HEK293 (cell line): ENCODE results near the gene RETREG3.
A peak's percentile ranks its signal among the peaks of the same experiment; 100 is the strongest.

Experiments
- BCL11A ChIP-seq: fragments of 450-650 bp; formaldehyde crosslinking; IDR thresholded peaks from 2 replicates; pipeline ENCODE4 v1.5.1; 2016; ENCODE audit warnings: low read depth, missing biosample characterization, missing genetic modification characterization
- CTCF ChIP-seq: fragments of 450-650 bp; formaldehyde crosslinking; IDR thresholded peaks from 2 replicates; pipeline ENCODE4 v1.5.1; 2016; ENCODE audit warnings: missing biosample characterization, missing genetic modification characterization
- ELK4 ChIP-seq: IDR thresholded peaks from 2 replicates; pipeline ENCODE4 v1.6.1; 2011; ENCODE audit warnings: mild to moderate bottlenecking, low read depth, low read length, borderline replicate concordance
- KLF16 ChIP-seq: fragments of 450-650 bp; formaldehyde crosslinking; IDR thresholded peaks from 2 replicates; pipeline ENCODE4 v1.5.1; 2017; ENCODE audit warnings: missing biosample characterization, missing genetic modification characterization
- KLF7 ChIP-seq: fragments of 450-650 bp; formaldehyde crosslinking; IDR thresholded peaks from 2 replicates; pipeline ENCODE4 v1.5.1; 2016; ENCODE audit warnings: missing biosample characterization, missing genetic modification characterization, borderline replicate concordance
- MEIS1 ChIP-seq: sonication (generic); formaldehyde crosslinking; IDR thresholded peaks from 2 replicates; pipeline ENCODE4 v1.8.1; 2022; ENCODE audit warnings: missing genetic modification reagents, mild to moderate bottlenecking, borderline replicate concordance
- OSR2 ChIP-seq: fragments of 450-650 bp; formaldehyde crosslinking; IDR thresholded peaks from 2 replicates; pipeline ENCODE4 v1.5.1; 2016; ENCODE audit warnings: missing biosample characterization, missing genetic modification characterization
- PRDM6 ChIP-seq: fragments of 450-650 bp; formaldehyde crosslinking; IDR thresholded peaks from 2 replicates; pipeline ENCODE4 v1.5.1; 2017; ENCODE audit warnings: missing biosample characterization, missing genetic modification characterization
- SP3 ChIP-seq: fragments of 450-650 bp; formaldehyde crosslinking; IDR thresholded peaks from 2 replicates; pipeline ENCODE4 v1.5.1; 2016; ENCODE audit warnings: missing biosample characterization, missing genetic modification characterization
- ZBTB26 ChIP-seq: fragments of 450-650 bp; formaldehyde crosslinking; optimal IDR thresholded peaks from 2 replicates; pipeline ENCODE3; 2016; ENCODE audit warnings: missing biosample characterization, mild to moderate bottlenecking, missing genetic modification characterization
- ZEB2 ChIP-seq: fragments of 450-650 bp; formaldehyde crosslinking; IDR thresholded peaks from 2 replicates; pipeline ENCODE4 v1.5.1; 2016; ENCODE audit warnings: missing biosample characterization, missing genetic modification characterization
- ZIC2 ChIP-seq: fragments of 450-650 bp; formaldehyde crosslinking; IDR thresholded peaks from 2 replicates; pipeline ENCODE4 v1.5.1; 2016; ENCODE audit warnings: missing biosample characterization, missing genetic modification characterization
- ZNF114 ChIP-seq: fragments of 450-650 bp; formaldehyde crosslinking; IDR thresholded peaks from 2 replicates; pipeline ENCODE4 v1.5.0; 2017; ENCODE audit warnings: missing biosample characterization, missing genetic modification characterization
- ZNF157 ChIP-seq: fragments of 450-650 bp; formaldehyde crosslinking; IDR thresholded peaks from 2 replicates; pipeline ENCODE4 v1.5.1; 2016; ENCODE audit warnings: missing biosample characterization, missing genetic modification characterization
- ZNF16 ChIP-seq: fragments of 450-650 bp; formaldehyde crosslinking; IDR thresholded peaks from 2 replicates; pipeline ENCODE4 v1.5.1; 2016; ENCODE audit warnings: low read depth, missing biosample characterization, missing genetic modification characterization
- ZNF18 ChIP-seq: fragments of 450-650 bp; formaldehyde crosslinking; IDR thresholded peaks from 2 replicates; pipeline ENCODE4 v1.5.1; 2016; ENCODE audit warnings: missing biosample characterization, missing genetic modification characterization
- ZNF19 ChIP-seq: fragments of 450-650 bp; formaldehyde crosslinking; IDR thresholded peaks from 2 replicates; pipeline ENCODE4; 2016; ENCODE audit warnings: missing biosample characterization, missing genetic modification characterization, low read depth
- ZNF202 ChIP-seq: fragments of 450-650 bp; formaldehyde crosslinking; IDR thresholded peaks from 2 replicates; pipeline ENCODE4 v1.5.1; 2016; ENCODE audit warnings: missing biosample characterization, missing genetic modification characterization, borderline replicate concordance
- ZNF223 ChIP-seq: fragments of 450-650 bp; formaldehyde crosslinking; IDR thresholded peaks from 2 replicates; pipeline ENCODE4 v1.5.1; 2016; ENCODE audit warnings: missing biosample characterization, missing genetic modification characterization
- ZNF311 ChIP-seq: fragments of 450-650 bp; formaldehyde crosslinking; IDR thresholded peaks from 2 replicates; pipeline ENCODE4 v1.5.1; 2017; ENCODE audit warnings: missing biosample characterization, missing genetic modification characterization, borderline replicate concordance
- ZNF335 ChIP-seq: fragments of 450-650 bp; formaldehyde crosslinking; conservative IDR thresholded peaks from 2 replicates; pipeline ENCODE4 v1.5.1; 2016; ENCODE audit warnings: missing biosample characterization, missing genetic modification characterization
- ZNF391 ChIP-seq: fragments of 450-650 bp; formaldehyde crosslinking; IDR thresholded peaks from 2 replicates; pipeline ENCODE4 v1.5.1; 2016; ENCODE audit warnings: low read depth, missing biosample characterization, missing genetic modification characterization, borderline replicate concordance
- ZNF398 ChIP-seq: fragments of 450-650 bp; formaldehyde crosslinking; IDR thresholded peaks from 2 replicates; pipeline ENCODE4 v1.5.1; 2017; ENCODE audit warnings: missing biosample characterization, missing genetic modification characterization
- ZNF416 ChIP-seq: fragments of 450-650 bp; formaldehyde crosslinking; IDR thresholded peaks from 2 replicates; pipeline ENCODE4 v1.5.1; 2016; ENCODE audit warnings: missing biosample characterization, missing genetic modification characterization
- ZNF423 ChIP-seq: fragments of 450-650 bp; formaldehyde crosslinking; IDR thresholded peaks from 2 replicates; pipeline ENCODE4 v1.5.1; 2016; ENCODE audit warnings: missing biosample characterization, missing genetic modification characterization
- ZNF549 ChIP-seq: fragments of 450-650 bp; IDR thresholded peaks from 2 replicates; pipeline ENCODE4 v1.5.1; 2018; ENCODE audit warnings: missing biosample characterization, missing genetic modification characterization, mild to moderate bottlenecking, inconsistent platforms, moderate library complexity
- ZNF555 ChIP-seq: fragments of 450-650 bp; formaldehyde crosslinking; conservative IDR thresholded peaks from 2 replicates; pipeline ENCODE4 v1.5.1; 2017; ENCODE audit warnings: missing biosample characterization, mild to moderate bottlenecking, missing genetic modification characterization, inconsistent platforms
- ZNF558 ChIP-seq: fragments of 450-650 bp; formaldehyde crosslinking; IDR thresholded peaks from 2 replicates; pipeline ENCODE4 v1.5.1; 2016; ENCODE audit warnings: missing biosample characterization, missing genetic modification characterization
- ZNF561 ChIP-seq: fragments of 450-650 bp; IDR thresholded peaks from 2 replicates; pipeline ENCODE4 v1.5.1; 2018; ENCODE audit warnings: missing biosample characterization, missing genetic modification characterization, borderline replicate concordance
- ZNF660 ChIP-seq: fragments of 450-650 bp; IDR thresholded peaks from 2 replicates; pipeline ENCODE4 v1.5.1; 2018; ENCODE audit warnings: missing biosample characterization, mild to moderate bottlenecking, missing genetic modification characterization
- ZNF670 ChIP-seq: fragments of 450-650 bp; formaldehyde crosslinking; IDR thresholded peaks from 2 replicates; pipeline ENCODE4 v1.5.1; 2016; ENCODE audit warnings: missing biosample characterization, missing genetic modification characterization, low read depth
- ZNF707 ChIP-seq: fragments of 450-650 bp; formaldehyde crosslinking; IDR thresholded peaks from 2 replicates; pipeline ENCODE4 v1.5.1; 2016; ENCODE audit warnings: missing biosample characterization, missing genetic modification characterization
- ZNF768 ChIP-seq: fragments of 450-650 bp; formaldehyde crosslinking; IDR thresholded peaks from 2 replicates; pipeline ENCODE4 v1.5.1; 2018; ENCODE audit warnings: missing biosample characterization, mild to moderate bottlenecking, missing genetic modification characterization

RETREG3 gene

GRCh38 chr17:42578282-42578869 is 30.8 kb downstream of the RETREG3 start (continued):
- no peak for TF ChIP-seq ZNF18 (tag by site-specific recombination)
- TF ChIP-seq KLF7 (tag by site-specific recombination): no peak
- no peak for TF ChIP-seq ZNF114
- TF ChIP-seq ZNF391: no peak
- no peak for TF ChIP-seq ZNF223 (tag by site-specific recombination)
- no peak for TF ChIP-seq ZNF202 (tag by site-specific recombination)
- no peak for TF ChIP-seq PRDM6 (tag by site-specific recombination)
- TF ChIP-seq ZBTB26: no peak
- TF ChIP-seq ZNF555: no peak
- TF ChIP-seq ZNF561 (tag by site-specific recombination): no peak
- no peak for TF ChIP-seq ZNF423 (tag by site-specific recombination)
- TF ChIP-seq ZNF416: no peak
- peak; percentile 45 for TF ChIP-seq OSR2 (tag by site-specific recombination)
- peak; percentile 75; the same call in 1 of the 2 replicates for TF ChIP-seq ZNF660 (tag by site-specific recombination)
- TF ChIP-seq ELK4: no peak
- peak; percentile 49 for TF ChIP-seq ZEB2
- no peak for TF ChIP-seq SP3
- no peak for TF ChIP-seq ZNF311 (tag by site-specific recombination)
- TF ChIP-seq ZNF549 (tag by site-specific recombination): no peak
- TF ChIP-seq ZNF335 (tag by site-specific recombination): peak; percentile 13; the same call in 1 of the 2 replicates
- TF ChIP-seq BCL11A: no peak
- TF ChIP-seq ZNF707 (tag by site-specific recombination): no peak
- TF ChIP-seq KLF16 (tag by site-specific recombination): no peak
- TF ChIP-seq ZNF558 (tag by site-specific recombination): no peak
- no peak for TF ChIP-seq ZNF19 (tag by site-specific recombination)
- no peak for TF ChIP-seq ZIC2 (tag by site-specific recombination)
- TF ChIP-seq ZNF670 (tag by site-specific recombination): no peak
- peak; percentile 87 for TF ChIP-seq CTCF (tag by site-specific recombination)
- no peak for TF ChIP-seq ZNF157 (tag by site-specific recombination)
- no peak for TF ChIP-seq ZNF398 (tag by site-specific recombination)
- TF ChIP-seq ZNF16 (tag by site-specific recombination): no peak
- TF ChIP-seq MEIS1 (CRISPR knock-in tag): no peak
- no peak for TF ChIP-seq ZNF768 (tag by site-specific recombination)
